GM12801 (cell line): ENCODE results near the gene CST3.

Source experiments
- CTCF ChIP-seq: IDR thresholded peaks from one replicate; pipeline ENCODE4 v1.5.1; 2011; ENCODE audit warnings: control low read depth; ENCODE audit not compliant: insufficient read length; ENCODE audit errors: extremely low read depth

The CST3 gene

GRCh38 chr20:23637282-23638221 is at the start of gene CST3:
Gene CST3, minus strand, starts transcription at chr20:23637955. Its CDS starts 93 bp downstream, at chr20:23637862.
- no peak for TF ChIP-seq CTCF

- TF ChIP-seq CTCF: no peak
Observed at GRCh38 chr20:23686046-23686750, 48.4 kb upstream of the CST3 start.

- TF ChIP-seq CTCF: no peak
Observed at GRCh38 chr20:23684261-23684660, 46.5 kb upstream of the CST3 start.

- TF ChIP-seq CTCF: no peak
Observed at GRCh38 chr20:23683807-23684206, 46.1 kb upstream of the CST3 start.

- no peak for TF ChIP-seq CTCF
Observed at GRCh38 chr20:23683281-23683680, 45.5 kb upstream of the CST3 start.

- no peak for TF ChIP-seq CTCF
Observed at GRCh38 chr20:23680146-23680545, 42.4 kb upstream of the CST3 start.
